ENCODE results near the gene LRP1-AS.

Gene LRP1-AS

GRCh38 chr12:57158665-57159064 is 11.2 kb upstream of the LRP1-AS start:
- no peak for DNase-seq

- DNase-seq, result no peak
These were observed 10.8 kb upstream of the LRP1-AS start for GRCh38 chr12:57158186-57158585.

GRCh38 chr12:57157588-57158173 is 10.3 kb upstream of the LRP1-AS start:
- no peak for DNase-seq

- DNase-seq, result no peak
These were observed 9.4 kb upstream of the LRP1-AS start for GRCh38 chr12:57156701-57157403.

- no peak for DNase-seq
These were observed 7.5 kb upstream of the LRP1-AS start for GRCh38 chr12:57154804-57155434.

GRCh38 chr12:57154076-57154475 is 6.7 kb upstream of the LRP1-AS start:
- DNase-seq, result no peak

GRCh38 chr12:57153415-57153997 is 6.1 kb upstream of the LRP1-AS start:
- no peak for DNase-seq

GRCh38 chr12:57152639-57153038 is 5.2 kb upstream of the LRP1-AS start:
- DNase-seq, result no peak

- DNase-seq, result no peak
These were observed 4.6 kb upstream of the LRP1-AS start for GRCh38 chr12:57151741-57152630.

- DNase-seq, result no peak
These were observed 3.1 kb upstream of the LRP1-AS start for GRCh38 chr12:57150400-57151000.

- DNase-seq, result no peak
These were observed 2.0 kb upstream of the LRP1-AS start for GRCh38 chr12:57149245-57149900.

GRCh38 chr12:57148469-57149244 is 1.2 kb upstream of the LRP1-AS start:
- DNase-seq, result no peak

- DNase-seq, result no peak
These were observed 1.3 kb downstream of the LRP1-AS start for GRCh38 chr12:57146092-57146491.

GRCh38 chr12:57145460-57146059 is 1.9 kb downstream of the LRP1-AS start:
- no peak for DNase-seq

- DNase-seq, result no peak
These were observed 4.0 kb downstream of the LRP1-AS start for GRCh38 chr12:57143454-57143853.

GRCh38 chr12:57142727-57143126 is 4.7 kb downstream of the LRP1-AS start:
- DNase-seq, result no peak

GRCh38 chr12:57142121-57142520 is 5.3 kb downstream of the LRP1-AS start:
- no peak for DNase-seq

- DNase-seq, result no peak
These were observed 6.2 kb downstream of the LRP1-AS start for GRCh38 chr12:57141249-57141648.

- DNase-seq, result no peak
These were observed 7.4 kb downstream of the LRP1-AS start for GRCh38 chr12:57139796-57140649.
